Activated T-cell treated with anti-CD3 and anti-CD28 coated beads, Interleukin-2, amount 50 U/mL, for 24 hours (primary cell): ENCODE data around the gene NEURL4.

Source experiments
- DNase-seq: peaks from one replicate; pipeline ENCODE4 v3.0.0-alpha.2; 2020
- H3K27ac Mint-ChIP-seq: 2 replicates; pipeline ENCODE4 v1.8.0; 2020; ENCODE audit warnings: mild to moderate bottlenecking, mixed read lengths
- H3K27me3 Mint-ChIP-seq: 2 replicates; pipeline ENCODE4 v1.8.0; 2020; ENCODE audit warnings: mixed read lengths
- H3K36me3 Mint-ChIP-seq: 2 replicates; pipeline ENCODE4 v1.8.0; 2020; ENCODE audit warnings: low read depth, mixed read lengths
- H3K4me1 Mint-ChIP-seq: 2 replicates; pipeline ENCODE4 v1.8.0; 2020; ENCODE audit warnings: low read depth, mixed read lengths
- H3K4me3 Mint-ChIP-seq: 2 replicates; pipeline ENCODE4 v1.8.0; 2020; ENCODE audit warnings: mild to moderate bottlenecking, moderate library complexity, mixed read lengths
- H3K9me3 Mint-ChIP-seq: 2 replicates; pipeline ENCODE4 v1.8.0; 2020; ENCODE audit warnings: mixed read lengths

The NEURL4 gene

GRCh38 chr17:7322520-7323194 is 6.5 kb downstream of the NEURL4 start:
- H3K4me1 Mint-ChIP-seq: peaks cover 16% of the 10 kb centered on the region
- no peak overlapping the region for H3K4me3 Mint-ChIP-seq
- H3K36me3 Mint-ChIP-seq: peaks cover 96% of the 10 kb centered on the region
- no peak for DNase-seq
- H3K9me3 Mint-ChIP-seq: no peaks in the 10 kb centered on the region
- H3K27ac Mint-ChIP-seq: peak overlapping the region; percentile 47
- H3K27me3 Mint-ChIP-seq: no peaks in the 10 kb centered on the region

GRCh38 chr17:7321466-7321865 is 7.7 kb downstream of the NEURL4 start:
- no peak for DNase-seq
- peak overlapping the region; percentile 69 for H3K27ac Mint-ChIP-seq
- H3K4me3 Mint-ChIP-seq: no peak overlapping the region
- no peaks in the 10 kb centered on the region for H3K9me3 Mint-ChIP-seq
- H3K4me1 Mint-ChIP-seq: peaks cover 7% of the 10 kb centered on the region
- H3K36me3 Mint-ChIP-seq: peaks cover 96% of the 10 kb centered on the region
- no peaks in the 10 kb centered on the region for H3K27me3 Mint-ChIP-seq

GRCh38 chr17:7318121-7318860 is 10.8 kb downstream of the NEURL4 start:
- peak overlapping the region; percentile 73 for H3K27ac Mint-ChIP-seq
- peaks cover 94% of the 10 kb centered on the region for H3K36me3 Mint-ChIP-seq
- no peak for DNase-seq
- no peaks in the 10 kb centered on the region for H3K27me3 Mint-ChIP-seq
- H3K4me3 Mint-ChIP-seq: no peak overlapping the region
- no peaks in the 10 kb centered on the region for H3K9me3 Mint-ChIP-seq
- H3K4me1 Mint-ChIP-seq: peaks cover 23% of the 10 kb centered on the region

- Mint-ChIP-seq H3K9me3 (no peaks in the 10 kb centered on the region), H3K4me3 (no peak overlapping the region), H3K27ac (peak overlapping the region; percentile 73), H3K36me3 (peaks cover 94% of the 10 kb centered on the region), H3K4me1 (peaks cover 33% of the 10 kb centered on the region), H3K27me3 (no peaks in the 10 kb centered on the region)
- no peak for DNase-seq
These were observed 11.9 kb downstream of the NEURL4 start for GRCh38 chr17:7317161-7317803.

- peak overlapping the region; percentile 83 for H3K4me3 Mint-ChIP-seq
- H3K36me3 Mint-ChIP-seq: peaks cover 94% of the 10 kb centered on the region
These were observed 13.4 kb downstream of the NEURL4 start for GRCh38 chr17:7315570-7316235.

GRCh38 chr17:7314719-7315569 is 14.2 kb downstream of the NEURL4 start, which contains the start of gene GPS2:
GPS2 (minus strand) TSS chr17:7315360; CDS start chr17:7315052, 308 bp downstream.
- peak; percentile 97 for DNase-seq
- Mint-ChIP-seq H3K27me3 (no peaks in the 10 kb centered on the region), H3K4me1 (peaks cover 53% of the 10 kb centered on the region), H3K4me3 (peak within 1 kb of the TSS; percentile 88), H3K27ac (peak within 1 kb of the TSS; percentile 99), H3K36me3 (peaks cover 94% of the 10 kb centered on the region), H3K9me3 (no peaks in the 10 kb centered on the region)

More at GRCh38 chr17:7315570-7316235, 13.4 kb downstream of the NEURL4 start:
- Mint-ChIP-seq H3K9me3 (no peaks in the 10 kb centered on the region), H3K27me3 (no peaks in the 10 kb centered on the region), H3K4me1 (peaks cover 45% of the 10 kb centered on the region), H3K27ac (peak overlapping the region; percentile 94)
- DNase-seq: peak; percentile 37

- peaks cover 96% of the 10 kb centered on the region for H3K36me3 Mint-ChIP-seq
- peak overlapping the region; percentile 88 for H3K4me3 Mint-ChIP-seq
- no peak for DNase-seq
- peaks cover 61% of the 10 kb centered on the region for H3K4me1 Mint-ChIP-seq
- H3K9me3 Mint-ChIP-seq: no peaks in the 10 kb centered on the region
- H3K27me3 Mint-ChIP-seq: no peaks in the 10 kb centered on the region
- peak overlapping the region; percentile 99 for H3K27ac Mint-ChIP-seq
These were observed 15.0 kb downstream of the NEURL4 start for GRCh38 chr17:7313890-7314718.

GRCh38 chr17:7313088-7313889 is 15.8 kb downstream of the NEURL4 start:
- peak overlapping the region; percentile 99 for H3K27ac Mint-ChIP-seq
- peaks cover 96% of the 10 kb centered on the region for H3K36me3 Mint-ChIP-seq
- H3K4me1 Mint-ChIP-seq: peaks cover 66% of the 10 kb centered on the region
- DNase-seq: peak; percentile 65
- H3K4me3 Mint-ChIP-seq: peak overlapping the region; percentile 88
- H3K9me3 Mint-ChIP-seq: no peaks in the 10 kb centered on the region
- H3K27me3 Mint-ChIP-seq: no peaks in the 10 kb centered on the region

GRCh38 chr17:7312432-7313087 is 16.6 kb downstream of the NEURL4 start:
- no peak for DNase-seq
- Mint-ChIP-seq H3K36me3 (peaks cover 90% of the 10 kb centered on the region), H3K9me3 (no peaks in the 10 kb centered on the region), H3K27me3 (no peaks in the 10 kb centered on the region), H3K27ac (peak overlapping the region; percentile 99), H3K4me3 (peak overlapping the region; percentile 88), H3K4me1 (peaks cover 66% of the 10 kb centered on the region)

GRCh38 chr17:7311110-7311705 is 17.9 kb downstream of the NEURL4 start:
- Mint-ChIP-seq H3K27ac (peak overlapping the region; percentile 99), H3K9me3 (no peaks in the 10 kb centered on the region), H3K4me3 (peak overlapping the region; percentile 96), H3K4me1 (peaks cover 68% of the 10 kb centered on the region), H3K27me3 (no peaks in the 10 kb centered on the region), H3K36me3 (peaks cover 82% of the 10 kb centered on the region)
- DNase-seq: no peak

- DNase-seq: no peak
- Mint-ChIP-seq H3K4me1 (peaks cover 61% of the 10 kb centered on the region), H3K4me3 (peak overlapping the region; percentile 96), H3K9me3 (no peaks in the 10 kb centered on the region), H3K27ac (peak overlapping the region; percentile 99), H3K36me3 (peaks cover 68% of the 10 kb centered on the region), H3K27me3 (no peaks in the 10 kb centered on the region)
These were observed 19.5 kb downstream of the NEURL4 start for GRCh38 chr17:7309628-7310027.
